Endometrium (tissue), 2 donors: ENCODE measurements around the gene ABCA3.
"Not testable (repeated sequence)": the region's sequence is repeated elsewhere in the genome, so short reads cannot be mapped to it uniquely, and the experiment has no call there.

Experiments
- FAIRE-seq: peaks from 2 replicates; lab custom pipeline; 2012; peaks lifted over from hg19 to GRCh38; lab: Jason Lieb, UNC
- donor health status: control.
- donor health status: control.

ABCA3 gene

GRCh38 chr16:2278956-2279800 is 61.4 kb downstream of the ABCA3 start:
- FAIRE-seq = no peak

GRCh38 chr16:2278272-2278608 is 62.3 kb downstream of the ABCA3 start:
- FAIRE-seq = no peak

GRCh38 chr16:2277466-2278271 is 62.9 kb downstream of the ABCA3 start:
- FAIRE-seq = no peak

- no peak for FAIRE-seq
Measured at GRCh38 chr16:2276368-2277195, 63.9 kb downstream of the ABCA3 start.

- no peak for FAIRE-seq
Measured at GRCh38 chr16:2275476-2276367, 64.8 kb downstream of the ABCA3 start.

GRCh38 chr16:2273931-2274330 is 66.6 kb downstream of the ABCA3 start:
- FAIRE-seq = no peak

- no peak for FAIRE-seq
Measured at GRCh38 chr16:2273484-2273883, 67.0 kb downstream of the ABCA3 start.

GRCh38 chr16:2271848-2272461 is 68.6 kb downstream of the ABCA3 start:
- FAIRE-seq = no peak

GRCh38 chr16:2270588-2271470 is 69.7 kb downstream of the ABCA3 start:
- FAIRE-seq = no peak

GRCh38 chr16:2270070-2270462 is 70.5 kb downstream of the ABCA3 start:
- FAIRE-seq = no peak

GRCh38 chr16:2267913-2268666 is 72.4 kb downstream of the ABCA3 start, which contains the start of gene RNPS1:
Gene RNPS1 (minus strand): TSS chr16:2268126. CDS start chr16:2264643, 3,483 bp downstream.
- FAIRE-seq = no peak

- not testable (repeated sequence) for FAIRE-seq
Measured at GRCh38 chr16:2267505-2267912, 73.0 kb downstream of the ABCA3 start.

GRCh38 chr16:2266887-2267286 is 73.6 kb downstream of the ABCA3 start:
- FAIRE-seq = not testable (repeated sequence)

- FAIRE-seq = not testable (repeated sequence)
Measured at GRCh38 chr16:2263026-2263425, 77.5 kb downstream of the ABCA3 start.

- no peak for FAIRE-seq
Measured at GRCh38 chr16:2260250-2260649, 80.3 kb downstream of the ABCA3 start.

- not testable (repeated sequence) for FAIRE-seq
Measured at GRCh38 chr16:2258530-2258929, 82.0 kb downstream of the ABCA3 start.

GRCh38 chr16:2257726-2258125 is 82.8 kb downstream of the ABCA3 start:
- no peak for FAIRE-seq

- no peak for FAIRE-seq
Measured at GRCh38 chr16:2256531-2257140, 83.9 kb downstream of the ABCA3 start.

- FAIRE-seq = no peak
Measured at GRCh38 chr16:2253293-2253692, 87.2 kb downstream of the ABCA3 start.
